Fibroblast of lung (primary cell): Measurements from ENCODE around the gene TRIM34. TPM values are rescaled to one million over a fixed set of nuclear protein-coding genes. Genes with fewer than 3 reads are reported as not detected.
A peak's percentile ranks its signal among the peaks of the same experiment; 100 is the strongest.

Source experiments
- DNase-seq, 2 donors: peaks; one replicate each; pipeline versions ENCODE4 v3.0.0 to v3.0.0-alpha.2; 2010; ENCODE audit warnings: low read depth in 2 of 2
- H2AFZ ChIP-seq: 2 replicates; pipeline ENCODE4 v1.5.1; 2012; ENCODE audit warnings: low read length, control low read depth, inconsistent platforms
- H3K27ac ChIP-seq: 2 replicates; pipeline ENCODE4 v1.5.1; 2011; ENCODE audit warnings: low read length, control low read depth; ENCODE audit not compliant: insufficient read depth
- H3K27me3 ChIP-seq: 2 replicates; pipeline ENCODE4 v1.5.1; 2011; ENCODE audit warnings: mild to moderate bottlenecking, low read length; ENCODE audit not compliant: control insufficient read depth, insufficient read depth
- H3K36me3 ChIP-seq: 2 replicates; pipeline ENCODE4 v1.5.1; 2011; ENCODE audit warnings: low read length; ENCODE audit not compliant: control insufficient read depth, insufficient read depth
- H3K4me1 ChIP-seq: 2 replicates; pipeline ENCODE4 v1.5.1; 2011; ENCODE audit warnings: low read length; ENCODE audit not compliant: control insufficient read depth, insufficient read depth; ENCODE audit errors: extremely low read depth
- H3K4me2 ChIP-seq: 2 replicates; pipeline ENCODE4 v1.5.1; 2011; ENCODE audit warnings: low read length, control low read depth; ENCODE audit not compliant: insufficient read depth; ENCODE audit errors: extremely low read depth
- H3K4me3 ChIP-seq, 4 experiments: fragments of 200-600 bp in 1 of 4; sonication (generic) in 1 of 4; replicated peaks in 1 of 4; 2 replicates each; pipeline ENCODE4 v1.5.1; 2011 to 2016; ENCODE audit warnings: low read length in 4 of 4, low read depth in 3 of 4, mild to moderate bottlenecking in 3 of 4, control low read depth in 2 of 4, inconsistent platforms in 1 of 4, mixed read lengths in 1 of 4; ENCODE audit not compliant: insufficient read depth in 1 of 4; ENCODE audit errors: control extremely low read depth in 1 of 4
- H3K79me2 ChIP-seq: 2 replicates; pipeline ENCODE4 v1.5.1; 2012; ENCODE audit warnings: mild to moderate bottlenecking, low read length, inconsistent platforms; ENCODE audit not compliant: control insufficient read depth, insufficient read depth
- H3K9ac ChIP-seq: 2 replicates; pipeline ENCODE4 v1.5.1; 2011; ENCODE audit warnings: mild to moderate bottlenecking, low read length, control low read depth; ENCODE audit not compliant: insufficient read depth
- H3K9me3 ChIP-seq: 2 replicates; pipeline ENCODE4 v1.5.1; 2012; ENCODE audit warnings: low read depth, low read length; ENCODE audit not compliant: control insufficient read depth, insufficient read depth
- H4K20me1 ChIP-seq: 2 replicates; pipeline ENCODE4 v1.5.1; 2011; ENCODE audit warnings: low read length; ENCODE audit not compliant: control insufficient read depth, insufficient read depth; ENCODE audit errors: extremely low read depth
- CTCF ChIP-seq, 2 donors: IDR thresholded peaks in 1 of 2; conservative IDR thresholded peaks in 1 of 2; 1 replicate in 1 of 2; 2 replicates in 1 of 2; pipeline ENCODE4 v1.5.1; 2011 to 2012; ENCODE audit warnings: low read length in 2 of 2, control low read depth in 1 of 2, inconsistent platforms in 1 of 2, low read depth in 1 of 2, mild to moderate bottlenecking in 1 of 2
- EZH2 ChIP-seq: IDR thresholded peaks from 2 replicates; pipeline ENCODE4 v1.5.1; 2012; ENCODE audit warnings: low read length, control low read depth, mild to moderate bottlenecking; ENCODE audit errors: missing control alignments
- polyA plus RNA-seq, 2 donors: library from polyadenylated mRNA; depleted of rRNA in 1 of 2; stranded (reverse) in 1 of 2; unstranded in 1 of 2; fragments of >200 nt; gene quantifications; 2 replicates each; pipeline ENCODE4 v1.2.1, GENCODE V29; 2011 to 2012; ENCODE audit warnings: missing spikeins in 1 of 2
- total RNA-seq: library from RNA; depleted of rRNA; stranded (reverse); fragments of >200 nt; gene quantifications from 2 replicates; pipeline ENCODE4 v1.2.1, GENCODE V29; 2014

Gene TRIM34
- total and polyA plus RNA-seq, 2 donors (not counting 1 experiment from before 2014, with no cell fraction given) = 17.8 to 18.5 TPM

GRCh38 chr11:5688482-5688881 is 63.7 kb downstream of the TRIM34 start:
- Histone ChIP-seq H3K36me3 (no peaks in the 10 kb centered on the region), H3K27me3 (no peaks in the 10 kb centered on the region), H3K9me3 (no peaks in the 10 kb centered on the region), H2AFZ (no peak overlapping the region), H4K20me1 (no peaks in the 10 kb centered on the region), H3K9ac (no peak overlapping the region), H3K4me2 (no peak overlapping the region), H3K27ac (no peak overlapping the region), H3K79me2 (peaks cover 10% of the 10 kb centered on the region), H3K4me3 (no peak overlapping the region), H3K4me1 (peaks cover 9% of the 10 kb centered on the region)
- DNase-seq = no peak
- TF ChIP-seq EZH2 (no peak), CTCF (conservative IDR thresholded peaks at IDR 0.05 in 1 of 2, IDR thresholded peaks at IDR 0.05 in 1 of 2; ENCODE audit: low read depth in 1 of 2, low read length in 2 of 2) (no peak)

- Histone ChIP-seq H3K9me3 (no peaks in the 10 kb centered on the region), H3K4me1 (peaks cover 9% of the 10 kb centered on the region), H3K27me3 (no peaks in the 10 kb centered on the region), H3K36me3 (peaks cover 2% of the 10 kb centered on the region), H3K4me3 (peak within 1 kb of the TSS; percentile 46 to 64 (median 56)), H3K9ac (peak within 1 kb of the TSS; percentile 68), H3K79me2 (peaks cover 6% of the 10 kb centered on the region), H4K20me1 (no peaks in the 10 kb centered on the region), H3K27ac (peak within 1 kb of the TSS; percentile 88), H3K4me2 (peak within 1 kb of the TSS; percentile 98), H2AFZ (peak within 1 kb of the TSS; percentile 64)
- TF ChIP-seq CTCF (conservative IDR thresholded peaks at IDR 0.05 in 1 of 2, IDR thresholded peaks at IDR 0.05 in 1 of 2; ENCODE audit: low read depth in 1 of 2, low read length in 2 of 2) (no peak), EZH2 (no peak)
- peak; percentile 62 to 82 for DNase-seq
These were observed 64.8 kb downstream of the TRIM34 start, which contains the start of gene TRIM22 for GRCh38 chr11:5689551-5689983. TRIM22 (plus strand) TSS chr11:5689790; CDS start chr11:5696233, 6,443 bp downstream.

- Histone ChIP-seq H4K20me1 (no peaks in the 10 kb centered on the region), H3K79me2 (peaks cover 6% of the 10 kb centered on the region), H3K4me3 (peak overlapping the region; percentile 46 to 64 (median 56)), H2AFZ (peak overlapping the region; percentile 51), H3K36me3 (peaks cover 2% of the 10 kb centered on the region), H3K4me1 (peaks cover 9% of the 10 kb centered on the region), H3K9me3 (no peaks in the 10 kb centered on the region), H3K27me3 (no peaks in the 10 kb centered on the region), H3K27ac (peak overlapping the region; percentile 88), H3K4me2 (peak overlapping the region; percentile 98), H3K9ac (peak overlapping the region; percentile 68)
- TF ChIP-seq EZH2 = no peak
- no peak for TF ChIP-seq CTCF (conservative IDR thresholded peaks at IDR 0.05 in 1 of 2, IDR thresholded peaks at IDR 0.05 in 1 of 2; ENCODE audit: low read depth in 1 of 2, low read length in 2 of 2)
- DNase-seq = peak; percentile 36 to 51
These were observed 65.4 kb downstream of the TRIM34 start for GRCh38 chr11:5690216-5690615.
